ENCODE data around the gene CD22.

CD22 gene

GRCh38 chr19:35318679-35319448 lies 10.1 kb upstream of the CD22 start:
- DNase-seq (ENCODE audit: low spot score), result no peak
- TF ChIP-seq, protein P1, sequence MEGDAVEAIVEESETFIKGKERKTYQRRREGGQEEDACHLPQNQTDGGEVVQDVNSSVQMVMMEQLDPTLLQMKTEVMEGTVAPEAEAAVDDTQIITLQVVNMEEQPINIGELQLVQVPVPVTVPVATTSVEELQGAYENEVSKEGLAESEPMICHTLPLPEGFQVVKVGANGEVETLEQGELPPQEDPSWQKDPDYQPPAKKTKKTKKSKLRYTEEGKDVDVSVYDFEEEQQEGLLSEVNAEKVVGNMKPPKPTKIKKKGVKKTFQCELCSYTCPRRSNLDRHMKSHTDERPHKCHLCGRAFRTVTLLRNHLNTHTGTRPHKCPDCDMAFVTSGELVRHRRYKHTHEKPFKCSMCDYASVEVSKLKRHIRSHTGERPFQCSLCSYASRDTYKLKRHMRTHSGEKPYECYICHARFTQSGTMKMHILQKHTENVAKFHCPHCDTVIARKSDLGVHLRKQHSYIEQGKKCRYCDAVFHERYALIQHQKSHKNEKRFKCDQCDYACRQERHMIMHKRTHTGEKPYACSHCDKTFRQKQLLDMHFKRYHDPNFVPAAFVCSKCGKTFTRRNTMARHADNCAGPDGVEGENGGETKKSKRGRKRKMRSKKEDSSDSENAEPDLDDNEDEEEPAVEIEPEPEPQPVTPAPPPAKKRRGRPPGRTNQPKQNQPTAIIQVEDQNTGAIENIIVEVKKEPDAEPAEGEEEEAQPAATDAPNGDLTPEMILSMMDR (IDR thresholded peaks at IDR 0.05; ENCODE audit: borderline replicate concordance, control extremely low read depth, extremely low read depth, insufficient read depth, missing control alignments), result no peak
- in situ Hi-C loops (cut with MboI; ENCODE audit: low sequenced_read_pairs, unreplicated experiment), result no loop called here

- no peak for DNase-seq (ENCODE audit: low spot score)
- in situ Hi-C loops (cut with MboI; ENCODE audit: low sequenced_read_pairs, unreplicated experiment), result no loop called here
- TF ChIP-seq, protein P1 (IDR thresholded peaks at IDR 0.05; ENCODE audit: borderline replicate concordance, control extremely low read depth, extremely low read depth, insufficient read depth, missing control alignments), result no peak
Measured at GRCh38 chr19:35320065-35320713, 8.8 kb upstream of the CD22 start.

GRCh38 chr19:35321291-35321690 lies 7.7 kb upstream of the CD22 start:
- TF ChIP-seq, protein P1 (IDR thresholded peaks at IDR 0.05; ENCODE audit: borderline replicate concordance, control extremely low read depth, extremely low read depth, insufficient read depth, missing control alignments), result no peak
- in situ Hi-C loops (cut with MboI; ENCODE audit: low sequenced_read_pairs, unreplicated experiment), result no loop called here
- DNase-seq (ENCODE audit: low spot score), result no peak

GRCh38 chr19:35322014-35322413 lies 7.0 kb upstream of the CD22 start:
- in situ Hi-C loops (cut with MboI; ENCODE audit: low sequenced_read_pairs, unreplicated experiment), result no loop called here
- no peak for DNase-seq (ENCODE audit: low spot score)

GRCh38 chr19:35327642-35328041 lies 1.3 kb upstream of the CD22 start:
- TF ChIP-seq, protein P1 (IDR thresholded peaks at IDR 0.05; ENCODE audit: borderline replicate concordance, control extremely low read depth, extremely low read depth, insufficient read depth, missing control alignments), result peak; percentile 32
- in situ Hi-C loops (cut with MboI; ENCODE audit: low sequenced_read_pairs, unreplicated experiment), result no loop called here
- DNase-seq (ENCODE audit: low spot score), result no peak

More at GRCh38 chr19:35322014-35322413, 7.0 kb upstream of the CD22 start:
- TF ChIP-seq, protein P1 (IDR thresholded peaks at IDR 0.05; ENCODE audit: borderline replicate concordance, control extremely low read depth, extremely low read depth, insufficient read depth, missing control alignments), result no peak

DNA sequence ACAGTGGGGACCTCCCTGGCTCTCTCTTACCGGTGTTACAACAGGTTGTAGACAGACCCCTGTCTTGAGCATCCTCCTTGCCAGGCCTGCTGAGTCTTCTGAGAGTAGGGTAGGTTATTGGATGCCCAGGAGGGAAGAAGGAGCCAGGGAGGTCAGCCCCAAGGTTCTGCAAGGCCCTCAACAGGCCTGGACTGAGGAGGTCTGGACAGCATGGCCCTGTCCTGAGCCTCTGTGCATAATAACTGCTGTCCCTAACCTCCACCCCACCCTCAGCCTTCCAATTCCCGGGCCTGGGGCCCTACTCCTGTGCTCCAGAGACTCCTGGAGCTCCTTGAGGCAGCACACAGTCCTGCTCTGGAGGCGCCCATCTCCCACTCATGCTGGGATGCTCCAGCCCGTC lies 336 bp downstream of the CD22 start:
- in situ Hi-C loops (cut with MboI; ENCODE audit: low sequenced_read_pairs, unreplicated experiment), result no loop called here
- TF ChIP-seq, protein P1 (IDR thresholded peaks at IDR 0.05; ENCODE audit: borderline replicate concordance, control extremely low read depth, extremely low read depth, insufficient read depth, missing control alignments), result no peak
- no peak for DNase-seq (ENCODE audit: low spot score)
